Neural progenitor cell (in vitro differentiated cells): ENCODE measurements around the gene GNS. TPM values are rescaled to one million over a fixed set of nuclear protein-coding genes. Genes with fewer than 3 reads are reported as not detected.

Experiments used
- DNase-seq: peaks from one replicate; pipeline ENCODE4 v3.0.0-alpha.2; 2016; ENCODE audit warnings: low spot score
- H2AFZ ChIP-seq: fragments of 200-600 bp; sonication (generic); replicated peaks from 2 replicates; pipeline ENCODE4 v1.6.1; 2016; ENCODE audit warnings: antibody characterized with exemption
- H3F3A ChIP-seq: fragments of 200-600 bp; sonication (generic); 2 replicates; pipeline ENCODE4 v1.6.1; 2016; ENCODE audit warnings: antibody characterized with exemption, low read depth
- H3K27ac ChIP-seq: fragments of 200-600 bp; sonication (generic); 2 replicates; pipeline ENCODE4 v1.5.1; 2016; ENCODE audit warnings: mild to moderate bottlenecking
- H3K27me3 ChIP-seq: fragments of 200-600 bp; sonication (generic); 2 replicates; pipeline ENCODE4 v1.6.1; 2016; ENCODE audit warnings: mild to moderate bottlenecking, moderate library complexity
- H3K36me3 ChIP-seq: fragments of 200-600 bp; sonication (generic); 2 replicates; pipeline ENCODE4 v1.5.1; 2016
- H3K4me1 ChIP-seq: fragments of 200-600 bp; sonication (generic); 2 replicates; pipeline ENCODE4 v1.6.1; 2016; ENCODE audit warnings: mixed run types
- H3K4me2 ChIP-seq: fragments of 200-600 bp; sonication (generic); 2 replicates; pipeline ENCODE4 v1.6.1; 2016
- H3K4me3 ChIP-seq: fragments of 200-600 bp; sonication (generic); 2 replicates; pipeline ENCODE4 v1.5.1; 2016
- H3K79me2 ChIP-seq: fragments of 200-600 bp; sonication (generic); 2 replicates; pipeline ENCODE4 v1.6.1; 2016; ENCODE audit warnings: low read depth
- H3K9ac ChIP-seq: fragments of 200-600 bp; sonication (generic); 2 replicates; pipeline ENCODE4 v1.6.1; 2016
- H3K9me3 ChIP-seq: fragments of 200-600 bp; sonication (generic); 2 replicates; pipeline ENCODE4 v1.5.1; 2016; ENCODE audit warnings: low read depth
- H4K20me1 ChIP-seq: fragments of 200-600 bp; sonication (generic); 2 replicates; pipeline ENCODE4 v1.6.1; 2016; ENCODE audit warnings: low read depth
- H3K27ac Mint-ChIP-seq: 3 replicates; pipeline ENCODE4 v1.8.0; 2021; ENCODE audit warnings: mixed read lengths
- H3K27me3 Mint-ChIP-seq: 2 replicates; pipeline ENCODE4 v1.8.0; 2022; ENCODE audit warnings: low read depth, mild to moderate bottlenecking, inconsistent platforms, moderate library complexity, mixed read lengths; ENCODE audit not compliant: insufficient read depth
- H3K36me3 Mint-ChIP-seq: 3 replicates; pipeline ENCODE4 v1.8.0; 2021; ENCODE audit warnings: mixed read lengths
- H3K4me1 Mint-ChIP-seq: 3 replicates; pipeline ENCODE4 v1.8.0; 2021; ENCODE audit warnings: mixed read lengths
- H3K4me3 Mint-ChIP-seq: 3 replicates; pipeline ENCODE4 v1.8.0; 2021; ENCODE audit warnings: mild to moderate bottlenecking, moderate library complexity, mixed read lengths
- H3K9me3 Mint-ChIP-seq: 3 replicates; pipeline ENCODE4 v1.8.0; 2020; ENCODE audit warnings: mixed read lengths
- EZH2 ChIP-seq: fragments of 200-600 bp; sonication (generic); IDR thresholded peaks from 2 replicates; pipeline ENCODE4 v1.6.1; 2017; ENCODE audit warnings: antibody characterized with exemption, mild to moderate bottlenecking, moderate library complexity
- EZH2phosphoT487 ChIP-seq: fragments of 200-600 bp; sonication (generic); IDR thresholded peaks from 2 replicates; pipeline ENCODE4 v1.6.1; 2017; ENCODE audit warnings: antibody characterized with exemption
- total RNA-seq: library from RNA; depleted of rRNA; stranded (reverse); fragments of >200 nt; gene quantifications from 2 replicates; pipeline ENCODE4 v1.2.3, GENCODE V29; 2015; ENCODE audit warnings: low replicate concordance
- TF ChIP-seq, protein P1 (sequence below): fragments of 200-600 bp; sonication (generic); IDR thresholded peaks from 2 replicates; pipeline ENCODE4 v1.5.1; 2017; ENCODE audit warnings: antibody characterized with exemption, mild to moderate bottlenecking

The GNS gene
- total RNA-seq, 1 donor from 2014 or later, result 41.2 TPM

DNA sequence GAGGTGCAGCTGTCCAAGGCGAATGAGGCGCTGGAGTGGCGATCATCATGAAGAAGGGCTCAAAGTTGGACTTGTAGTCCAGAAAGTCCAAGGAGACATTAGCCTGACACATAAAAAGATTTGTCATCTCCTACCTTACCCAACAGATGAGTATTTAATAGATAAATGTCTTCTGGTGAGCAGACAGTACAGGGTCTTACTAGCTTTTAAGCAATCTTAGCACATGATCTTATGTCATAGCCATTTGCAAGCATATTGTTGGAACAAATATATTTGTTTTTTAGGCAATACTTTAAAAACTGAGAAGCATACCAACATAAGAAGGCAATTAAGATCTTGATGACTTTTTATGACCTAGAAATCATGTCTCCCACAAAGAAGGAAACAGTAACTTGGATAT, 16.0 kb downstream of the GNS start:
- no peak for TF ChIP-seq EZH2
- no peak for TF ChIP-seq EZH2phosphoT487
- TF ChIP-seq, protein P1, sequence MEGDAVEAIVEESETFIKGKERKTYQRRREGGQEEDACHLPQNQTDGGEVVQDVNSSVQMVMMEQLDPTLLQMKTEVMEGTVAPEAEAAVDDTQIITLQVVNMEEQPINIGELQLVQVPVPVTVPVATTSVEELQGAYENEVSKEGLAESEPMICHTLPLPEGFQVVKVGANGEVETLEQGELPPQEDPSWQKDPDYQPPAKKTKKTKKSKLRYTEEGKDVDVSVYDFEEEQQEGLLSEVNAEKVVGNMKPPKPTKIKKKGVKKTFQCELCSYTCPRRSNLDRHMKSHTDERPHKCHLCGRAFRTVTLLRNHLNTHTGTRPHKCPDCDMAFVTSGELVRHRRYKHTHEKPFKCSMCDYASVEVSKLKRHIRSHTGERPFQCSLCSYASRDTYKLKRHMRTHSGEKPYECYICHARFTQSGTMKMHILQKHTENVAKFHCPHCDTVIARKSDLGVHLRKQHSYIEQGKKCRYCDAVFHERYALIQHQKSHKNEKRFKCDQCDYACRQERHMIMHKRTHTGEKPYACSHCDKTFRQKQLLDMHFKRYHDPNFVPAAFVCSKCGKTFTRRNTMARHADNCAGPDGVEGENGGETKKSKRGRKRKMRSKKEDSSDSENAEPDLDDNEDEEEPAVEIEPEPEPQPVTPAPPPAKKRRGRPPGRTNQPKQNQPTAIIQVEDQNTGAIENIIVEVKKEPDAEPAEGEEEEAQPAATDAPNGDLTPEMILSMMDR, result no peak
- H3K9me3 ChIP-seq, result no peaks in the 10 kb centered on the region
- Mint-ChIP-seq H3K27me3 (peaks cover 2% of the 10 kb centered on the region), H3K4me1 (peaks cover 8% of the 10 kb centered on the region), H3K36me3 (peaks cover 41% of the 10 kb centered on the region), H3K4me3 (no peak overlapping the region), H3K27ac (no peak overlapping the region), H3K9me3 (no peaks in the 10 kb centered on the region)
- no peak for DNase-seq
- H3F3A ChIP-seq, result no peaks in the 10 kb centered on the region
- H3K4me1 ChIP-seq, result no peaks in the 10 kb centered on the region
- H4K20me1 ChIP-seq, result no peaks in the 10 kb centered on the region
- no peak overlapping the region for H3K9ac ChIP-seq
- peaks cover 4% of the 10 kb centered on the region for H3K36me3 ChIP-seq
- H2AFZ ChIP-seq, result no peak overlapping the region
- no peak overlapping the region for H3K4me3 ChIP-seq
- no peaks in the 10 kb centered on the region for H3K27me3 ChIP-seq
- H3K79me2 ChIP-seq, result no peaks in the 10 kb centered on the region
- no peak overlapping the region for H3K27ac ChIP-seq
- no peak overlapping the region for H3K4me2 ChIP-seq

DNA sequence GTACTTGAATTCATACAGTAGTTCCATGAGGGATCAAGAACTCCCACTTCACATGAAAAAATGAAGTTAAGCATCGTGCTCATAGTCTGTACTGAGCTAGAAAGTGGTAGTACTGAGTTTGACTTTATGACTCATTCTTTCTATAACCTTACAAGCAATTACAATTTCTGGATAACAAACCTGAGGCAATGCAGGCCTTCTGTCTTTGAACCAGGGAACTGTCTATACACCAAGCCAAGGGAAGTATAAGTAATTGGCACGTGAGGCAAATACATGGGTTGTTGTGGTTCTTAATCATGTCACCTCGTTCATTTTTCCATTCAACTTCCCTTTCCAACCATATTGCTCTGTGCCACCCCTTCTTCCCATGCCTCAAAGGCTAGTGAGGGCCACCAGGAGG, 16.8 kb downstream of the GNS start:
- Histone ChIP-seq H3K4me1 (no peaks in the 10 kb centered on the region), H2AFZ (no peak overlapping the region), H3K4me2 (no peak overlapping the region), H3K27ac (no peak overlapping the region), H3K4me3 (no peak overlapping the region), H3F3A (no peaks in the 10 kb centered on the region), H4K20me1 (no peaks in the 10 kb centered on the region), H3K9me3 (no peaks in the 10 kb centered on the region), H3K27me3 (no peaks in the 10 kb centered on the region), H3K36me3 (peaks cover 4% of the 10 kb centered on the region), H3K9ac (no peak overlapping the region), H3K79me2 (no peaks in the 10 kb centered on the region)
- DNase-seq, result no peak
- Mint-ChIP-seq H3K9me3 (no peaks in the 10 kb centered on the region), H3K27me3 (peaks cover 2% of the 10 kb centered on the region), H3K4me1 (peaks cover 8% of the 10 kb centered on the region), H3K36me3 (peaks cover 44% of the 10 kb centered on the region), H3K4me3 (no peak overlapping the region), H3K27ac (no peak overlapping the region)
- TF ChIP-seq EZH2 (no peak), EZH2phosphoT487 (no peak)
- TF ChIP-seq, protein P1, result no peak

DNA sequence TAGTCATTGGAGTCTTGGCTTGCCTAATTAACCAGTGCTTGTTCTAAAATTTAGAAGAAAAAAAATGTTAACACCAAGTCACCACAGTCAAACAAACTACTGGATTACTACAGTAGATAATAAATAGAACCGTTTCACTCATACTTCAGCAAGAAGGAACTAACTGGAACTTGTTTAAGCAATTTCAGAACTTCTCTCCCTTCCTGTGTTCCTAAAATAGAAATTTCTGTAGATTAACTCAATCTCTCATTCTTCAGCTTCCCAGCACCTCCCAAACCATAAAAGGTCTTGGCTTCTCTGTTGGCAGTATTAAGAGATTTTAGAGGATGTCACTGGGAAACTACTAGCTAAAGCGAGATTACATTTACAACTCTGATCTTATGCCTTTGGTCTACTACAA, 18.6 kb downstream of the GNS start:
- peaks cover 2% of the 10 kb centered on the region for H3K27me3 Mint-ChIP-seq
- peaks cover 8% of the 10 kb centered on the region for H3K4me1 Mint-ChIP-seq
- no peak for DNase-seq
- Histone ChIP-seq H4K20me1 (no peaks in the 10 kb centered on the region), H3K36me3 (peaks cover 4% of the 10 kb centered on the region), H2AFZ (no peak overlapping the region), H3K9me3 (no peaks in the 10 kb centered on the region), H3K27ac (no peak overlapping the region), H3K4me2 (no peak overlapping the region), H3K27me3 (no peaks in the 10 kb centered on the region), H3F3A (no peaks in the 10 kb centered on the region), H3K4me1 (no peaks in the 10 kb centered on the region), H3K79me2 (no peaks in the 10 kb centered on the region), H3K4me3 (no peak overlapping the region), H3K9ac (no peak overlapping the region)
- peaks cover 44% of the 10 kb centered on the region for H3K36me3 Mint-ChIP-seq
- H3K4me3 Mint-ChIP-seq, result no peak overlapping the region
- no peak overlapping the region for H3K27ac Mint-ChIP-seq
- no peaks in the 10 kb centered on the region for H3K9me3 Mint-ChIP-seq
- TF ChIP-seq EZH2phosphoT487 (no peak), EZH2 (no peak)
- TF ChIP-seq, protein P1, result no peak

DNA sequence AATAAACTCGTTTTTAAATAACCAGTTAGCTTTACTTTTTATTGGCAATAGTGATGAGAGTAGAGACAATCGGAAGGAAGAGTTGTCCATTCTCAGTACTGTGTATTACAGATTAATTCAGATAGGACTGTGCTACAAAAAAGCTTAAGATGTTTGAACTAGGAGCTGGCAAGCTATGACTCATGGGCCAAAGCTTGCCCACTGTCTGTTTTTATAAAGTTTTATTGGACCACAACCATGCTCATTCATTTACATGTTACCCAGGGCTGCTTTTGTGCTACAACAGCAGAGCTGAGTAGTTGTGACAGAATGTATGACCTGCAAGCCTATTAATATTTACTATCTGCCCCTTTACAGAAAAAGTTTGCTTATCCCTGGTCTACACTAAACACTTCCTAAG, 19.4 kb downstream of the GNS start:
- TF ChIP-seq, protein P1, result no peak
- no peak overlapping the region for H3K27ac ChIP-seq
- no peaks in the 10 kb centered on the region for H3K79me2 ChIP-seq
- no peaks in the 10 kb centered on the region for H3K4me1 ChIP-seq
- peaks cover 2% of the 10 kb centered on the region for H3K27me3 Mint-ChIP-seq
- no peaks in the 10 kb centered on the region for H3K27me3 ChIP-seq
- no peaks in the 10 kb centered on the region for H3K36me3 ChIP-seq
- H3K9me3 ChIP-seq, result no peaks in the 10 kb centered on the region
- no peak overlapping the region for H3K4me3 ChIP-seq
- H3K27ac Mint-ChIP-seq, result no peak overlapping the region
- H3K36me3 Mint-ChIP-seq, result peaks cover 41% of the 10 kb centered on the region
- no peak overlapping the region for H3K4me3 Mint-ChIP-seq
- no peaks in the 10 kb centered on the region for H4K20me1 ChIP-seq
- H3K4me1 Mint-ChIP-seq, result peaks cover 6% of the 10 kb centered on the region
- no peak overlapping the region for H3K9ac ChIP-seq
- no peaks in the 10 kb centered on the region for H3F3A ChIP-seq
- no peak for DNase-seq
- H3K4me2 ChIP-seq, result no peak overlapping the region
- H2AFZ ChIP-seq, result no peak overlapping the region
- no peaks in the 10 kb centered on the region for H3K9me3 Mint-ChIP-seq
